Measurements from ENCODE around the gene POLDIP2.

GRCh38 chr17:28364665-28365363 lies 7.5 kb upstream of the POLDIP2 start, which contains the start of gene SEBOX:
- TF ChIP-seq POLR2A (IDR thresholded peaks at IDR 0.05) (no peak), CTCF (IDR thresholded peaks at IDR 0.05) (no peak)
